ENCODE data around the gene CMTM7.
A peak's percentile ranks its signal among the peaks of the same experiment; 100 is the strongest.

CMTM7 gene

GRCh38 chr3:32391643-32392535 lies at the start of gene CMTM7:
Gene CMTM7, plus strand, starts transcription at chr3:32391853. Its CDS starts 54 bp downstream, at chr3:32391907.
- DNase-seq = peak; percentile 47 to 55

GRCh38 chr3:32347343-32348125 lies 44.1 kb upstream of the CMTM7 start:
- DNase-seq = no peak

GRCh38 chr3:32349184-32349583 lies 42.5 kb upstream of the CMTM7 start:
- DNase-seq = no peak

GRCh38 chr3:32352563-32352962 lies 39.1 kb upstream of the CMTM7 start:
- no peak for DNase-seq

GRCh38 chr3:32353351-32353750 lies 38.3 kb upstream of the CMTM7 start:
- no peak for DNase-seq

GRCh38 chr3:32354362-32354778 lies 37.3 kb upstream of the CMTM7 start:
- no peak for DNase-seq

GRCh38 chr3:32355751-32356291 lies 35.8 kb upstream of the CMTM7 start:
- no peak for DNase-seq

GRCh38 chr3:32359766-32360492 lies 31.7 kb upstream of the CMTM7 start:
- no peak for DNase-seq

- no peak for DNase-seq
Measured at GRCh38 chr3:32360493-32360827, 31.2 kb upstream of the CMTM7 start.

GRCh38 chr3:32366638-32367397 lies 24.8 kb upstream of the CMTM7 start:
- no peak for DNase-seq

- DNase-seq = no peak
Measured at GRCh38 chr3:32367442-32367841, 24.2 kb upstream of the CMTM7 start.

GRCh38 chr3:32371461-32372212 lies 20.0 kb upstream of the CMTM7 start:
- DNase-seq = no peak

- no peak for DNase-seq
Measured at GRCh38 chr3:32372213-32372490, 19.5 kb upstream of the CMTM7 start.

GRCh38 chr3:32373276-32373675 lies 18.4 kb upstream of the CMTM7 start:
- no peak for DNase-seq

GRCh38 chr3:32373844-32374243 lies 17.8 kb upstream of the CMTM7 start:
- no peak for DNase-seq

- DNase-seq = peak; percentile 83 to 84
Measured at GRCh38 chr3:32374788-32375595, 16.7 kb upstream of the CMTM7 start.

- DNase-seq = no peak
Measured at GRCh38 chr3:32375596-32375930, 16.1 kb upstream of the CMTM7 start.

GRCh38 chr3:32376115-32376514 lies 15.5 kb upstream of the CMTM7 start:
- DNase-seq = no peak

GRCh38 chr3:32379831-32380500 lies 11.7 kb upstream of the CMTM7 start:
- no peak for DNase-seq

GRCh38 chr3:32381922-32382321 lies 9.7 kb upstream of the CMTM7 start:
- DNase-seq = no peak

Data from Kasumi-1 (cell line).